ENCODE results near the gene EDA.

EDA gene

DNA sequence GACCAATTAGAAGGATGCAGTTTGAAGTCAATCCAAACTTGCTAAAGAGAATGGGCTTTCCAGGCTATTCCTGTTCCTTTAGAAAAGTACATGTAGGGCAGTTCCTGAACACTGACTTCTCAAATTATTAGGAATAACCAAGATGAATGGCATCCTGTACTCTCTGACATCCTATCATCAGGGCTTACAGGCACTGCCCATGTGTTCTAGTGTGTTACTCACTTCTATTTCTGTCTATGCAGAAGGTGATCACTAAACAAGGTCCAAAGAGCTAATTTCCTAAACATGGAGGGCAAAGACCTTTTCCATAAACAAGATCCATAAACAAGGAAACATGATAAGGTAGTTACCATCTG, 380.2 kb downstream of the EDA start:
- TF ChIP-seq NFIC (IDR thresholded peaks at IDR 0.05), result no peak
- no peak for TF ChIP-seq CEBPB (IDR thresholded peaks at IDR 0.05)
- TF ChIP-seq TAF1 (IDR thresholded peaks at IDR 0.05; ENCODE audit: low read depth), result no peak
- TF ChIP-seq EGR1 (IDR thresholded peaks at IDR 0.05), result no peak
- TF ChIP-seq, protein P1, sequence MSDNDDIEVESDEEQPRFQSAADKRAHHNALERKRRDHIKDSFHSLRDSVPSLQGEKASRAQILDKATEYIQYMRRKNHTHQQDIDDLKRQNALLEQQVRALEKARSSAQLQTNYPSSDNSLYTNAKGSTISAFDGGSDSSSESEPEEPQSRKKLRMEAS (IDR thresholded peaks at IDR 0.05), result no peak
- TF ChIP-seq, protein P2, sequence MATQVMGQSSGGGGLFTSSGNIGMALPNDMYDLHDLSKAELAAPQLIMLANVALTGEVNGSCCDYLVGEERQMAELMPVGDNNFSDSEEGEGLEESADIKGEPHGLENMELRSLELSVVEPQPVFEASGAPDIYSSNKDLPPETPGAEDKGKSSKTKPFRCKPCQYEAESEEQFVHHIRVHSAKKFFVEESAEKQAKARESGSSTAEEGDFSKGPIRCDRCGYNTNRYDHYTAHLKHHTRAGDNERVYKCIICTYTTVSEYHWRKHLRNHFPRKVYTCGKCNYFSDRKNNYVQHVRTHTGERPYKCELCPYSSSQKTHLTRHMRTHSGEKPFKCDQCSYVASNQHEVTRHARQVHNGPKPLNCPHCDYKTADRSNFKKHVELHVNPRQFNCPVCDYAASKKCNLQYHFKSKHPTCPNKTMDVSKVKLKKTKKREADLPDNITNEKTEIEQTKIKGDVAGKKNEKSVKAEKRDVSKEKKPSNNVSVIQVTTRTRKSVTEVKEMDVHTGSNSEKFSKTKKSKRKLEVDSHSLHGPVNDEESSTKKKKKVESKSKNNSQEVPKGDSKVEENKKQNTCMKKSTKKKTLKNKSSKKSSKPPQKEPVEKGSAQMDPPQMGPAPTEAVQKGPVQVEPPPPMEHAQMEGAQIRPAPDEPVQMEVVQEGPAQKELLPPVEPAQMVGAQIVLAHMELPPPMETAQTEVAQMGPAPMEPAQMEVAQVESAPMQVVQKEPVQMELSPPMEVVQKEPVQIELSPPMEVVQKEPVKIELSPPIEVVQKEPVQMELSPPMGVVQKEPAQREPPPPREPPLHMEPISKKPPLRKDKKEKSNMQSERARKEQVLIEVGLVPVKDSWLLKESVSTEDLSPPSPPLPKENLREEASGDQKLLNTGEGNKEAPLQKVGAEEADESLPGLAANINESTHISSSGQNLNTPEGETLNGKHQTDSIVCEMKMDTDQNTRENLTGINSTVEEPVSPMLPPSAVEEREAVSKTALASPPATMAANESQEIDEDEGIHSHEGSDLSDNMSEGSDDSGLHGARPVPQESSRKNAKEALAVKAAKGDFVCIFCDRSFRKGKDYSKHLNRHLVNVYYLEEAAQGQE (IDR thresholded peaks at IDR 0.05; ENCODE audit: low read depth), result no peak
- no peak for TF ChIP-seq EP300 (IDR thresholded peaks at IDR 0.05; ENCODE audit: borderline replicate concordance)
- TF ChIP-seq TEAD4 (IDR thresholded peaks at IDR 0.05), result no peak
- no peak for TF ChIP-seq TCF12 (IDR thresholded peaks at IDR 0.05; ENCODE audit: low read depth)
- TF ChIP-seq FOXM1 (IDR thresholded peaks at IDR 0.05; ENCODE audit: borderline replicate concordance, low read depth), result no peak
- TF ChIP-seq, protein P3, sequence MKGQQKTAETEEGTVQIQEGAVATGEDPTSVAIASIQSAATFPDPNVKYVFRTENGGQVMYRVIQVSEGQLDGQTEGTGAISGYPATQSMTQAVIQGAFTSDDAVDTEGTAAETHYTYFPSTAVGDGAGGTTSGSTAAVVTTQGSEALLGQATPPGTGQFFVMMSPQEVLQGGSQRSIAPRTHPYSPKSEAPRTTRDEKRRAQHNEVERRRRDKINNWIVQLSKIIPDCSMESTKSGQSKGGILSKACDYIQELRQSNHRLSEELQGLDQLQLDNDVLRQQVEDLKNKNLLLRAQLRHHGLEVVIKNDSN (IDR thresholded peaks at IDR 0.05), result no peak
- TF ChIP-seq CREB1 (IDR thresholded peaks at IDR 0.05; ENCODE audit: low read depth), result no peak

DNA sequence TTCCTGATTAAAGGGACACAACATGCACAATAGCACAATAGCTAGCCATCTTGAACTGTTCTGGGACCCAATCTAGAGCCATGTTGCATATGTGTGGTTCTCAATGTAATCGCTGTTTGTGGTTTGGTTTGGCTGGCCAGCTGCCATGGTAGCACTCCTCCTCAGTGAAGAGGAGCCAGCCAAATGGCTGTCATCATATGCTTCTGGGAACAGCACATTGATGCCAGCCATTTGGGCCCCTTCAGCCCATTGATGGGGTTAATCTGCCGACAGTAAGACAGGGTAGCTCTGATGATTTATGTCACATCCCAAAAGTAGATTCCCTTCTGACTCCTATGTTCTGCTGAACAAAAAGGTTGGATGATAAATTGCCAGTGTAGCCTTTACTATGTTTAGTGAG, 385.4 kb downstream of the EDA start:
- TF ChIP-seq CEBPB (IDR thresholded peaks at IDR 0.05), result no peak
- no peak for TF ChIP-seq TAF1 (IDR thresholded peaks at IDR 0.05; ENCODE audit: low read depth)

DNA sequence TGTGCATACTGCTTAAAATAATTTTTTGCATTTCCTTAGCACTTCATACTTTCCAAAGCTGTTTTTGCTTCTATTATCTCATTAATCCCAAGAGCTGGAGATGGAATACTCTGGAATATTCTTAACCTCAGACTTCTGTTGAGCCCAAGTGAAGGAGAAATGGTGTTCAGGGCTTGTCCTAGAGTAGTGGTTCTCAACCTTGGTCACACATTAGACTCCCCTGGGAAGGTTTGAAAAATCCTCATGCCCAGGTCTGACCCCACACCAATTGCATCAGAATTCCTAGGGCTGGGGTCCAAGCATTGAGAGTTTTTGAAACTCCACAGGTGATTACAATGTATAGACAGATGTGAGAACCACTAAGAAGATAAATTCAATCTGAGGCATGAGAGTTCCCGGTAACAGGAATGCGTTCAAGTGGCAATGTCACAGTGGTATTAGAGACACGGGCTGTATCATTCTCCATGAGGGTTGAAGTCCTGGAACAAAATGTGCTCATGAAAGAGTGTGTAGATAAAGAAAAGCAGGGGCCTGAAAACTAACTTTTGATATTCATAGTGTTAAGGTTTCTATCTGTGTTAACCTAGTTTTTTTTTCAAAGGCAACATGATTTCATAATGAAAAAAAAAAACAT, 385.9 kb downstream of the EDA start:
- TF ChIP-seq, protein P3 (IDR thresholded peaks at IDR 0.05), result no peak
- TF ChIP-seq CREB1 (IDR thresholded peaks at IDR 0.05; ENCODE audit: low read depth) (no peak), CEBPB (IDR thresholded peaks at IDR 0.05) (no peak), TAF1 (IDR thresholded peaks at IDR 0.05; ENCODE audit: low read depth) (no peak), EGR1 (IDR thresholded peaks at IDR 0.05) (no peak), ZBTB7A (IDR thresholded peaks at IDR 0.05; ENCODE audit: low read depth) (no peak), TEAD4 (IDR thresholded peaks at IDR 0.05) (no peak)

DNA sequence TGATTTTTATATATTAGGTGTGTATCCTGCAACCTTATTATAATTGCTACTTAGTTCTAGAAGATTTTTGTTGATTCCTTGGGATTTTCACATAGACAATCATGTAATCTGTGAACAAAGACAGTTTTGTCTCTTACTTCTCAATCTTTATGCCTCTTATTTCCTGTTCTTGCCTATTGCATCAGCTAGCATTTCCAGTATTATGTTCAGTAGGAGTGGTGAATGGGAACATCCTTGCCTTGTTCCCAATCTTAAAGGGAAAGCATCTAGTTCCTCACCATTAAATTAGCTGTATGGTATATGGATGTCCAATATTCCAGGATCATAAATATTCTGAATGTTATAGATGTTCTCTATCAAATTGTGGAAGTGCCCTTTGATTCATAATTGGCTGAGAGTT, 392.0 kb downstream of the EDA start:
- TF ChIP-seq FOXM1 (IDR thresholded peaks at IDR 0.05; ENCODE audit: borderline replicate concordance, low read depth) (no peak), TEAD4 (IDR thresholded peaks at IDR 0.05) (no peak), CEBPB (IDR thresholded peaks at IDR 0.05) (no peak), EP300 (IDR thresholded peaks at IDR 0.05; ENCODE audit: borderline replicate concordance) (no peak)
- TF ChIP-seq, protein P2 (IDR thresholded peaks at IDR 0.05; ENCODE audit: low read depth), result no peak

DNA sequence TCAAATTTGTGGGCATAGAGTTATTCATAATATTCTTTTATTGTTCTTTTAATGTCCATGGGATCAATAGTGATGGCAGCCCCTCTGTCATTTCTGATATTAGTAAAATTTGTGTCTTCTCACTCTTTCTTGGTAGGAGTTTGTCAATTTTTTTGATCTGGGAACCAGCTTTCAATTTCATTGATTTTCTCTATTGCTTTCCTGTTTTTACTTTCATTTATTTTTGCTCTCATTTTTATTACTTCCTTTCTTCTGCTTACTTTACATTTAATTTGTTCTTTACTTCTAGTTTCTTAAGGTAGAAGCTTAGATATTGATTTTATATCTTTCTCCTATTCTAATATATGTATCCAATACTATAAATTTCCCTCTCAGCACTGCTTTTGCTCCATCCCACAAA, 393.1 kb downstream of the EDA start:
- TF ChIP-seq CEBPB (IDR thresholded peaks at IDR 0.05) (no peak), EP300 (IDR thresholded peaks at IDR 0.05; ENCODE audit: borderline replicate concordance) (no peak), CREB1 (IDR thresholded peaks at IDR 0.05; ENCODE audit: low read depth) (no peak), ZBTB7A (IDR thresholded peaks at IDR 0.05; ENCODE audit: low read depth) (no peak), TCF12 (IDR thresholded peaks at IDR 0.05; ENCODE audit: low read depth) (no peak), YY1 (IDR thresholded peaks at IDR 0.05; ENCODE audit: low read depth) (no peak), TAF1 (IDR thresholded peaks at IDR 0.05; ENCODE audit: low read depth) (no peak), TEAD4 (IDR thresholded peaks at IDR 0.05) (no peak), EGR1 (IDR thresholded peaks at IDR 0.05) (no peak), FOXM1 (IDR thresholded peaks at IDR 0.05; ENCODE audit: borderline replicate concordance, low read depth) (no peak), NFIC (IDR thresholded peaks at IDR 0.05) (no peak), RAD21 (IDR thresholded peaks at IDR 0.05; ENCODE audit: low read depth) (no peak)
- TF ChIP-seq, protein P2 (IDR thresholded peaks at IDR 0.05; ENCODE audit: low read depth), result no peak
- TF ChIP-seq, protein P3 (IDR thresholded peaks at IDR 0.05), result no peak
- TF ChIP-seq, protein P1 (IDR thresholded peaks at IDR 0.05), result no peak
